ENCODE results near the gene NFYB. TPM values are rescaled to one million over a fixed set of nuclear protein-coding genes. Genes with fewer than 3 reads are reported as not detected.
"Not testable (repeated sequence)": the region's sequence is repeated elsewhere in the genome, so short reads cannot be mapped to it uniquely, and the experiment has no call there.

NFYB gene
- total RNA-seq, 1 donor from 2014 or later: 30.3 TPM

DNA sequence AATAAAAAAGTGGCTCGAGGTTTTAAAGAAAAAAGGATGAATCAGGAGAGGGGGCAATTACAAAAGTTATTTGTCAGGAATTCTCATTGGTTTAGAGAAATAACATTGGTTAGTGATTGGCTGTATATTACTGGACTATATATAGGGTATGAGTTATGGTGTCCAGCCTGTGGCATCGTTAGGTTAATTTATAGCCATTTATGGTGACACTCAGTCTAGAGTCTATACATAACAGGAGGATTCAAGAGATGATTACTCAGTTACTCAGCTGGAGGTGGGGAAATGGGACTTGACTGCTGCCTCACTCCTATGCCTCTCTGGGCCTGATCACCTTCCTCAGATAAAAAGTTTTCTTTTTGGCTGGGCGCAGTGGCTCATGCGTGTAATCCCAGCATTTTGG, 25.6 kb upstream of the NFYB start:
- DNase-seq (ENCODE audit: low spot score): no peak

DNA sequence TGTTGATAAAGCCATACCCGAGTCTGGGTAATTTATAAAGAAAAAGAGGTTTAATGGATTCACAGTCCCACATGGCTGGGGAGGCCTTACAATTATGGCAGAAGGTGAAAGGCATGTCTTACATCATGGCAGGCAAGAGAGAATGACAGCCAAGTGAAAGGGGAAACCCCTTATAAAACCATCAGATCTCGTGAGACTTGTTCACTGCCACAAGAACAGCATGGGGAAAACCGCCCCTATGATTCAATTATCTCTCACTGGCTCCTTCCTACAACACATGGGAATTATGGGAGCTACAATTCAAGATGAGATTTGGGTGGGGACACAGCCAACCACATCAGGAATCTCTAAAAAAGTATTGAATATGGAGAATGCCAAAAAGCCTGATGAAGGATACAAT, 25.0 kb upstream of the NFYB start:
- not testable (repeated sequence) for DNase-seq (ENCODE audit: low spot score)

DNA sequence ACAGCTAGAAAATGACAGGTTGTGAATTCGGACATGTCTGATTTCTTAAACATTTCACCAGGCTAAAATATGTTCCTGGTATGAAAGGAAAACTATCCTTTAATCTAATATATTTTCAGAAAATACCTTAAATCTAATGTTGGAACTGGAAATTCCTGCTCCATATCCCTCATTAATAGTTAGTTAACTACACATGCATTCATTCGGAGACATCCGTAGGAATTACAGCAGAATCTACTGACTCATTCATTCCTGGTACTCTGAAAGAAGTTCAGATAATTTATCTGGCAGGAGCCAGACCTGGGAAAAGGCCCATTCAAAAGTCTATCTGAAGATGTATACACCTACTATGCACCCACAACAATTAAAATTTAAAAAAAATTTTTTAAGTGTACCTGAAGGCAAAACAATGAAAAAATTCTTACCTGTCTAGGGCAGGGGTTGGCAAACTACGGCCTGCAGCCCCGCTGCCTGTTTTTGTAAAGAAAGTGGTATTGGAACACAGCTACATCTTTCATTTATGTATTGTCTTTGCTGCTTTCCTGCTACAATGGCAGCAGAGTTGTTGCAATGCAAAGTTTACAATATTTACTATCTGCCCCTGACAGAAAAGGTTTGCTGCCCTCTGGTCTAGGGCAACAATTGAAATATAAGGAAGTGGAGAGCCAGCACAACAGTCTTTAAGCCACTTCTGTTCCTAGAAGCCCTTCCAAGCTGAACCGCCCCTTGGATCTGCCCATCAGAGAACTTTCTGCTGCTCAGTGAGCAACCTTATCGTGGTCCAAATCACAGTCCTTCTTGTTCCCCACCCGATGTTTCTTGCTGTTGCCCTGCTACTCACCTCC, 17.9 kb upstream of the NFYB start:
- DNase-seq (ENCODE audit: low spot score): no peak

DNA sequence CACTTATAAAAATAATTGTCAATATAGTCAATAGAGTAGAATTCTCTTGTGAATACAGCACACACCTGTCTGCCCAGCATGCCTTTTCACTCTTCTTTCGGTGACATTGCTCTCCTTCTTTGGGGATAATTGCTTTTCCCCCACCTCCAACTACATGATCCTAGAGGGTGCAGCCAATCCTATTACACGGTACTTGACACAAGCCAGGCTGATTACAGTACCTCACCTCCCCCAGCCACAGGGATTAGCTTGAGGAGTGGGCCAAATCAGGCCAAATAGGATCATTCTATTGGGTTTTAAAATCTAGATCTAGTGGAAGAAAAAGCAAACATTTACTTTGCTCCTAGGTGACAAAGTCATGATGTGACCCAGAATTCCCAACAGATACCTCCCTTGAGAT, 16.8 kb upstream of the NFYB start:
- DNase-seq (ENCODE audit: low spot score): no peak

DNA sequence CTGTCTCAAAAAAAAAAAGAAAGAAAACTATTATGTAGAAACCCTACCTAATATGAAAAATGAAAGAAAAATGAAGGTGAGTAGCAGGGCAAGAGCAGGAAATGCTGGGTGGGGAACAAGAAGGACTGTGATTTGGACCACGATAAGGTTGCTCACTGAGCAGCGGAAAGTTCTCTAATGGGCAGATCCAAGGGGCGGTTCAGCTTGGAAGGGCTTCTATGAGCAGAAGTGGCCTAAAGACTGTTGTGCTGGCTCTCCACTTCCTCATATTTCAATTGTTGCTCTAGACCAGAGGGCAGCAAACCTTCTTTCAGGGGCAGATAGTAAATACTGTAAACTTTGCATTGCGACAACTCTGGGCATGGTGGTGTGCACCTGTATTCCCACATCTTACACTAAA, 16.3 kb upstream of the NFYB start:
- no peak for DNase-seq (ENCODE audit: low spot score)

DNA sequence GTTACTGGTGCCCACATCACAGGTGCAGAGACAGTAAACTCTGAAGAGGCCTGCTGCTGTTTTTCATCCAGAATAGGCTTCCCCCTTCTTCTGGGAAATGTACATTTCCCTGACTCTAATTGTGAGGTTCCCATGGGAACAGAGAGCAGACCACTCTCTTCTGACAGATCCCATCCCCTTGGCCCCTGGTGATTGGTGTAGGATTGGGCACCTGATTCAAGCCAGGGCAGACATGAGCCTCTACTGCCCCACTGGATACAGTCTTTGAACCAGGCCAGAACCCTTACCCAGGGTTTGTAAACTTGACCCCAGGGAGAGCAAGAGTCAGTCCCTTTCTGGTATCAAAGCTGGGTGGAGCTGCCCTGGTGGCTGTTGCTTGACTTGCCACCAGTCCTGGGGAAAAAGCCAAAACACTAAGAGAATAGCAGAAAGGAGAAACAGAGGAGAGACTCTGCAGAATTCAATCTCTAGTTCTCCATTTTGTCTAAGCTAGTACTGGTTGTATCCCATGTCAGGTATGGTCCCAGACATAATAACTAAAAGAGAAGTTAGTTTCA, 14.8 kb upstream of the NFYB start:
- no peak for DNase-seq (ENCODE audit: low spot score)

DNA sequence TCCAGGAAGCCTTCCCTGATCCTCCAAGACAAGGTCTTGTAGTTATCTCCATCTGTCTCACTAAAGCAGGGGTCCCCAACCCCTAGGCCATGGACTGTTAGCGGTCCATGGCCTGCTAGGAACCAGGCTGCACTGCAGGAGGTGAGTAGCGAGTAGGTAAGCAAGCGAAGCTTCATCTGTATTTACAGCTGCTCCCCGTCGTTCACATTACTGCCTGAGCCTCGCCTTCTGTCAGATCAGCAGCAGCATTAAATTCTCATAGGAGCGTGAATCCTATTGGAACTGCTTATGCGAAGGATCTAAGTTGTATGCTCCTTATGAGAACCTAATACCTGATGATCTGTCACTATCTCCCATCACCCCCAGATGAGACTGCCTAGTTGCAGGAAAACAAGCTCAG, 12.4 kb upstream of the NFYB start:
- DNase-seq (ENCODE audit: low spot score): no peak

DNA sequence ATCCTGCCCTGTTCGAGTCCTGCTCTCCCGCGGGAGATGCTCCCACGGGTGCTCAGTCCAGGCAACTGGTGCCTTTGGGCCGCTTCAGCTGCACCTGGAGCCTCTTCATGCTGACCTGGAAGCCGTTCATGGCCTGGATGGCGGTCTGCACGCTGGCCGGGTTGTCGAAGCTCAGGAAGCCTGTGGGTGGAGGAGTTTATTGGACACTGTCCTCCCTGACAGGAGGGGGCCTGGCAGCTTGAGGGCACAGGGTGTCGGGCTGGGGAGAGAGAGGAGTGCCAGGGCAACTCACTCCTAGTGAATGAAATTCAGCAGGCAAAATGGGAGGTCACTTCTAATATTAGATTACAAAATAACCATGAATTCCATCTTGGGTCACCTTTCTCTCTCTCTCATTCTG, 9.3 kb upstream of the NFYB start:
- DNase-seq (ENCODE audit: low spot score): no peak

DNA sequence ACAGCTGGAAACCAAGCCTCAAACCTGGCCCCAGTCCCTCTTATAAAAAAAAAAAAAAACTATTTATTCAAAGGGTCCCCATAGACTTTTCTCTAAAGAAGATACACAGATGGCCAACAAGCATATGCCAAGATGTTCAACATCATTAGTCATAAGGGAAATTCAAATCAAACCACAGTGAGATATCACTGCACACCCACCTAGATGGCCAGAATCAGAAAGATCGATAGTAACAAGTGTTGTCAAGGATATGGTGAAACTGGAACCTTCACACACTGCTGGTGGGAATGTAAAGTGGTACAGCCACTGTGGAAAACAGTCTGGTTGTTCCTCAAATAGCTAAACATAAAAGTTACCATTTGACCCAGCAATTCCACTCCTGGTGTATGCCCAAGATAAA, 5.9 kb upstream of the NFYB start:
- no peak for DNase-seq (ENCODE audit: low spot score)

DNA sequence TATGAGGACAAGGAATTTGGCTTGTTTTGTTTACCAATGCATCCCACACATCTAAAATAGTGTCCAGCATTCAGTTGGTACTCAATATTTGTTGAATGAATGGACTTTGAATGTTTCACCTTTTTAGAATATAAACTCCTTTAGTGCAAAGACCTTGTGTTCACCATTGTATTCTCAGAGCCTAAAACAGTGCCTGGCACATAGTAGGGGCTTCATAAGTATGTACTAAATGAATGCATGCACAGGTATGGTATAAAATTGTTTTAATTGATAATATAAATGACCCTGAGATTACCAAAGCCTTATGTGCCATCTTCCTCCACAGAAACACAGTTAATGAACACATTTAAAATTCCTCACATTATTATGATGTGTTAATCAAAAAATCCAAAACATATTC, 5.0 kb upstream of the NFYB start:
- no peak for DNase-seq (ENCODE audit: low spot score)

DNA sequence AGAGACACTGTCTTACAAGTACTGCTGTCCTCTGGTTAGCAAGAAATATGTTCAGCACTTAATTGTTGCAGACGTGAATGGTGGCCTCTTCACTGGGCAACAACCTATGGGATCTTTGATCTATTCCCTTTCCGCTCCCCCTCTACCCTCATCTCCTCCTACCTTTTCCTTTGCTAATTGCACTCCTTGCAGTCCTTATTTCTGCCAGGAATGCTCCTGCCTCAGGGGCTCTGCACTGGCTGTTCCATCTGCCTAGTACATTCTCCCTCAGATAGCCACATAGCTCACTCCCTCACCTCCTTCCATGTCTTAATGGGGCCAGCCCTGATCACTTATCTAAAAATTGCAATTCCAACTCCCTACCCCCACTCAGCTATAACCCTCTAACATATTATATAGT, 4.5 kb upstream of the NFYB start:
- no peak for DNase-seq (ENCODE audit: low spot score)

DNA sequence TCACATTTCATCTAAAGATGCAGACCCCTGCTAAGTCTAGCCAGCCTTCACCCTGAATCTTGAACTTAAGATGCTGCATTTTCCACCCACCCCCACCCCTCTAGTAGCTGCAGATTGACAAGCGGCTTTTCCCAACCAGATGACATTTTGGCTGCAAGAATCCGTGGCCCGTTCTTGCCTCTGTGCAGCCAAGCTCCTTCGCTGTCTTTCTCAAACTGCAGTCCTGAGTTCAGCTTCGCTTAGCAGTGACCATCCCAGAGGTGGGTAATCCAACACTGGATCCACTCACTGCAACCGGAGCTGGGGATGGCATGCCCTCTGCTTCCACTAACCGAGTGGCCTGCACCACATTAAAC, 765 bp upstream of the NFYB start:
- DNase-seq (ENCODE audit: low spot score): no peak

DNA sequence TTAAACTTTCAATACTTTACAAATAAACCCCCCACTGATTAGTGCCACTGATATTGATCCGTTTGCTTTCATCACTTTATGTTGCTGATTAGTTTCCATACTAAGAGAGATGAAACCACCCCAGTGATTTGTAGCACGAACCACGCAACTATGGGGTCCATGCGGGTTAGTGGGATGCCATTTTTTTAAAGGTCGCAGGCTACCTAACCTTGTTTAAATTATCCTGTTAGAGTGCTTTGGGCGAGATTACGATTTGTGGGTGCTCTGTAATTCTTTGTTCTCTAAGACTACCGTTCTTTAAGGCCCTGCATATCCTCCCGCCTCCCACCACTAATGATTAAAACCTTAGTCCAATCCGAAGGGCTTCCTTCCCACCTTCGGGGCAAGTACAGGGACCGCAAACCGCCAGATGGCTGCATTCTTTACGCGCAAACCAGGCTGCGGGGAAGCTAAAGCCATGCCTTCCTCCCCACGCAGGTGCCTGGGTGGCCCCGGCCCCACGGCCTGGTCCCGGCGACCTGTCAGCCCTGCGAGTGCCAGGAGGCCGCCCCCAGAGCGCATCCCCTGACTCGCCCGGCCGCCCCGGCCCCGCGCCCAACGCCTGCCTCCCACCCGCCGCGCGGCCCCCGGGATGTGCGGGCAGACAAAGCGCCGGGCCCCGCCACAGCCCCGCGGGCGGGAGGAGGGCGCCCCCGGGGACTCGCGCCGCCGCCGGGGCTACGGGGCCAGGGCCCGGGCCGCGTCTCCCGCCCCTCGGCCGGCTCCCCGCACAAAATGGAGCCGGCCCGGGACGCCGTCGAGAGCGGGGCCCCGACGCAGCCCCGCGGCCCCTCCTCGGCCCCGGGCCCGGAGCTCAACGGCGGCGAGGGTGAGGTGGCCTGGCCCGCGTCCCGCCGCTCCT, 759 bp downstream of the NFYB start:
- DNase-seq (ENCODE audit: low spot score): no peak

DNA sequence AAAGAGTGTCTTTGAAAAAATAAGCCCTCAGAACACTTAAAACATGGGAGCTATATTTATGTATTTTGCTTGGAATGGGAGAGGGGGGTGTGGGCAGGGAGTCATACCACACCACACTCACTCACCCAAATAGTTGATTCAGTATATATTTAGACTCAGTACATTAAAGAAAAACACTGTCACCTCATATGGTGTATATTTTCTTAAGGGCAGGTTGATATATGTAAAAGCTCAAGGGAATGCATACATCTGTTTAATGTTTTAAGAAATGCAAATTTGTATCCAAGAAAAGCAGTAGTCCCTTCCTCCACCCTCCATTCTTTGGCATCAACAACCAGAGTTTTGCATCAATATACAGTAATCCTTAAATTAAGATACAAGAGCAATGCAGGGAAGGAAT, 1.4 kb downstream of the NFYB start:
- no peak for DNase-seq (ENCODE audit: low spot score)

DNA sequence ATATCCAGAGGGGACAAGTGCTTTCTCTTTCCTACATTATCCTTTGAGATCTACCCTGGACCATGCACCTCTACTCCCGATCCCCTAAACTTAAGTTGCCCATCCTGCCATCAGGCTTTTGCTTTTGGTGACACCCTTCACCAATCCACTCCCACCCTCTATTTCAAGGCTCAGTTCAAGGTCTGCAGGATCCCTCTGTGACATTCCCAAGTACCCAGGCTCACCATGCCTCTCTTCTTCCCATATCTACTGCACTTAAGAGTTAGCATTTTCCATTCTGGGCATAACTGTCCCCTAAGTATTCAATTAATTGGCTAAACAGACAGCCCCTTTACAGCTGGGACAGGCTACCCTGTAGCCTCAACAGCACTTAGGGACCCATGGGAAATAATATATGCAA, 3.1 kb downstream of the NFYB start:
- DNase-seq (ENCODE audit: low spot score): no peak

DNA sequence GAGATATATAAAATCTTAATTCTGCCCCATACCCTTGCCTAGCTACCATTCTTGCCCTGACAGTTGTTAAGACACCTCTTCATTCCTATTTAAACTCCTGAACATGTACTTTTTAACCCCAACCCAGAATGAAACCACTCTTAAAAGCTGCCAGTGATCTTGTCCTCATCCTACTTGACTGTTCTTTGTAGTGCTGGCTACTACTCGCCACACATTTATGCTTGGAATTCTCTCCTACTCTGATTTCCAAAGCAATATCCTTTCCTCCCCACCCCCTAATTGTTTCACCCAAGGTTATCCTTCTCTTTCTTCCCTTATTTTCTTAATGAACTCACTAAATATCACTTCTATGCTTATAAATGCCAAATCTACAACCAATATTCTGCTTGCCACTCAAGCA, 4.1 kb downstream of the NFYB start:
- no peak for DNase-seq (ENCODE audit: low spot score)

DNA sequence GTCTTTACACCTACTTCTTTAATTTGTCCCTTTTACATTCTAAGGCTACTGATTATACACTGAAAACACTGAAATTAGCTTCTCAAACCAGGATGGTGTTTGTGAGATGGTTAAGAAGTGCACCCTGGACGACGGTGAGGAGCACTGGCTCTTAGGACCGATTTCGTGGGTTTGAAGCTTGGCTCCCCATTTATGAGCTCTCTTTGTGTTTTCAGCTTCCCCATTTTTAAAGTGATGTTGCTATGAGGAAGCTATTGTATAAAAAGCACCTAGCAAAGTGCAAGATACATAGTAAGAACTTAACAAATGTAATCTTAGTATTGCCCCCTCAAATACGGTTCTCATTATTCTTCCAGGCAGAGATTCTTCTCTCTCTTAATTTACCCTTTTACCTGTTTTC, 4.7 kb downstream of the NFYB start:
- no peak for DNase-seq (ENCODE audit: low spot score)

DNA sequence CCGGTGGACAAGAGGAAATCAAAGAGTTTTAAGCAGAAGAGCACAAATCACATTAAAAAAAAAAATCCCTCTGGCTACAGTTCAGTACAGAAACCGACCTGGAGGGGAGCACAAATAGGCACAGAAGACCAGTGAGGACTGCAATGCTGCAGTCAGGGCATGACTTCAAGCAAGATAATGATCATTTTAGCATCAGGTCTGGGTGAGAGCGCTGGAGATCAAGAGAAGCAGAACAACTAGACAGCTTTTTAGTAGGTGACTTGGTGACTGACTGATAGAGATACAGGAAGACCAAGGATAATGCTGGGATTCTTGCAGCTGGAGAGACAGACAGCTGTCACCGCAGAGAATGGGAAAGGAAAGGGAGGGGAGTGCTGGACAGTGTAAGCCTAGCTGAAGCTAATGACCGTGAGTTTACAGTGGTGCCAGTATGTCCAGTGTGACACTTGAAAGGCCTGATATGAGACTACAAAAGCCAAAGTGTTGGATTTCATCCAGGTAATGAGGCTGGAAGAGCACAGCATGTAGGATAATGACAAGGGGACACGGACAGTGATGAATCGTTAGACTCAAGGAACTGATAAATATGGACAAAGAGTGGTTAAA, 5.6 kb downstream of the NFYB start:
- DNase-seq (ENCODE audit: low spot score): no peak

DNA sequence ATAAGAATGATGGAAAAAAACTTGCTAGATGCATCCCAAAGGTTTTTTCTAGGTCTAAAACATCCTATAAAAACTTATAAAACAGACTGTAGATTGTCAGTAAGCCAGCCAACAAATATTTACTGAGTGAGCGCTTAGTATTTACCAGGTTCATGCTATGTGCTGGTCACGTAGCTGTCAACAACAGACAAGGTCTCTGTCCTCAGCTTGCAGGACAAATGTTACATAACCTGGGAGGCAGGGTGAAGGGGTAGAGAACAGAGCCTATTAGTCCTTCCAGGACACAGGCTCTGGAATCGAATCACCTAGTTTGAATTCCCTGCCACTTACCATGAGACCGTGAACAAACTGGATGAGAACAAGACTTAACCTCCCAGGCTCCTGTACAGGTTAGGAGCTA, 6.4 kb downstream of the NFYB start:
- DNase-seq (ENCODE audit: low spot score): no peak

DNA sequence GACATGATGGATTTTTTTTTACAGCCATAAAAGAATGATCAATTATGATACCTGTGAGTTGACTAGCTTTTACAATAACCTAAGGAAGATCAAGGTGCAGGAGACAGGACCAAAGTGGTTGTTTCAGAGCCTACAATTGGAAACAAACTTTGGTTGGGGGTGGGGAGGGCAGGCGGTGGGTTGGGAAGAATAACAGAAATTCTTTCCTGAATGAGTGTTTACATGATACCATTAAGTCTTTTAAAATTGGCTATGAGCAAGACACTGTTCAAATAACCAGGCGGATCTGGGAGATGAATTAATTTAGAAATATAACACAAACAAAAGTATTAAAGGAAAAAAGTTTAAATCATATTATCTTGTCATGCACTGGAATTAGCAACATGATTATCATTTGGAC, 7.2 kb downstream of the NFYB start:
- no peak for DNase-seq (ENCODE audit: low spot score)

DNA sequence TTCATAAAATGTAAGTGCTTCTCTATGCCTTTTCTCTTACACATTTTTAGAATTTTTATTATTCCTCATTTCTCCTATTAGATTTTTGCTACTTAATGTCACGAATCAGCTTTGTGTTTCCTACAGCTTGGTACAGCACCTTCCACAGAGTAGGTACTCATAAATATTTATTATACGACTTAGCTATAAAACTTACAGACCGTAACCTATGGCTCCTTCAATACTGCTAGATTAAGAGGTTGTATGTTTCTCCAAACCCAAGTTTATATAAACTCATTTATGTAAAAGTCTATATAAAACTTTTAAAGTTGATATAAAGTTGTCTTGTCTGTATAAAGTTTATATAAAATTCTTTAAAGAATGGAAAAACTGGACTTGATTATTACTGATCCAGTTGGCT, 11.5 kb downstream of the NFYB start:
- DNase-seq (ENCODE audit: low spot score): no peak

DNA sequence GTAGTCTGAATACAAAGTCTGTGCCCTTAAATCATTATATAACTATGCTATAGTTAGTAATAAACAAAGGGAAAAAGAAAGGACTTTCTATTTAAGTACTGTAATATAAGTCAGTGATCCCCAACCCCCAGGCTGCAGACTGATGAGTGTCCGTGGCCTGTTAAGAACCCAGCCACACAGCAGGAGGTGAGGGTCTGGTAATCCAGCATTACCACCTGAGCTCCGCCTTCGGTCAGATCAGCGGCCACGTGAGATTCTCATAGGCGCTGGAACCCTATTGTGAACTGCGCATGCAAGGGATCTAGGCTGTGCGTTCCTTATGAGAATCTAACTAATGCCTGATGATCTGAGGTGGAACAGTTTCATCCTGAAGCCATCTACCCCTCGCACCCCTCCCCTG, 15.7 kb downstream of the NFYB start:
- DNase-seq (ENCODE audit: low spot score): no peak

Data from mesenteric fat pad (tissue), 1 donor.